Left ventricle myocardium inferior (tissue), 1 donor: ENCODE measurements around the gene DOHH. TPM values are rescaled to one million over a fixed set of nuclear protein-coding genes. Genes with fewer than 3 reads are reported as not detected.

Experiments used
- DNase-seq: peaks from one replicate; pipeline ENCODE4 v3.0.0-alpha.2; 2020
- H3K27ac ChIP-seq: fragments of 200-600 bp; replicated peaks from 2 replicates; pipeline ENCODE4 v1.8.0; 2021
- H3K27me3 ChIP-seq: fragments of 200-600 bp; 2 replicates; pipeline ENCODE4 v1.8.0; 2021; ENCODE audit warnings: low read depth
- H3K36me3 ChIP-seq: fragments of 200-600 bp; 2 replicates; pipeline ENCODE4 v1.8.0; 2021
- H3K4me1 ChIP-seq: fragments of 200-600 bp; 2 replicates; pipeline ENCODE4 v1.8.0; 2021
- H3K4me3 ChIP-seq: fragments of 200-600 bp; 2 replicates; pipeline ENCODE4 v1.8.0; 2021; ENCODE audit warnings: mild to moderate bottlenecking, moderate library complexity
- H3K9me3 ChIP-seq: fragments of 200-600 bp; replicated peaks from 2 replicates; pipeline ENCODE4 v1.8.0; 2021
- intact Hi-C: fragments of 100-400 bp; cut with micrococcal nuclease; formaldehyde crosslinking; loops from one replicate; pipeline ENCODE4 v1.11.0; 2022
- total RNA-seq: library from RNA; stranded (reverse); fragmentation: NEBNext Ultra II Directional; extraction: Animal tissue kit (Norgen Biotek cat#: 25700); gene quantifications from one replicate; pipeline ENCODE4 v1.2.1, GENCODE V29; 2021
- TF ChIP-seq, protein P1 (sequence below): fragments of 200-600 bp; IDR thresholded peaks from 2 replicates; pipeline ENCODE4 v1.8.0; 2021; ENCODE audit warnings: antibody characterized with exemption, mild to moderate bottlenecking, borderline replicate concordance
- donor health status: DM: no; HTN: yes; CAD: no; lungs with severe emphysema.

DOHH gene
- total RNA-seq, 1 donor from 2014 or later: 11.1 TPM

DNA sequence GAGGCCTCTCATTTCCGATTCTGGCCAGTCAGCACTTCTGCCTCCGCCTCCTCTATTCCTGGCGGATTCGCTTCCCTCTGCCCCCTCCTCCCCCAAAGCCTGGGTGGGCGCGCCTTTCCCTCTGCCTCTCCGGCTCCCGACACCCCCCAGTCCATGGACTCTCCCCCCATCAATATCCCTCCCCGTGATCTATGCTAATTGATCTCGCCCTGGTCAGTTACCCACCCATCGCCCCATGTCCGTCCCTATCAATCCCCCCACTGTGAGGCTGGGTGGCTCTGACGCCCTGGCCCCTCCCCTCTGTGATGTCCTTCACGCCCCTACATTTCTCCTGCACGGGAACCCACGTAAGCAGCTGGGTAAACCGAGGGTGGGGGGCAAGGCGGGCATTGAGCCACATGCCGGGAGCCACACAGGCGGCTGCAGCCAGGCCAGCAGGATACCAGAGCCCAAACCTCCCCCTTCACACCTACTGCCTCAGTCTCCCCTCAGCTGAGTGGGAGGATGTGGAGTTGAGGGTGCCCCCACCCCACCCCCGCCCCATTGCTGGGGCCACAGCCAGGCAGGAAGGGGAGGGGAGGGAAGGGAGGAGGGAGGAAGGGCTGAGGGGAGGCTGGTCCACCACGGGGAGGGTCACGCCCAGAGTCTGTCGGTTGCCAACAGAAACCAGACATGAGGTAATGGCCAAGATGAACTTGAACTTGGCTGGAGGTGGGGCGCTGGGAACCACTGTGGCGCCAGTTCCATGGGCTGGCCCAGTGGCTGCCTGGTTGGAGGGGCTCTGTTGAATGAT, 41.2 kb downstream of the DOHH start:
- TF ChIP-seq, protein P1, sequence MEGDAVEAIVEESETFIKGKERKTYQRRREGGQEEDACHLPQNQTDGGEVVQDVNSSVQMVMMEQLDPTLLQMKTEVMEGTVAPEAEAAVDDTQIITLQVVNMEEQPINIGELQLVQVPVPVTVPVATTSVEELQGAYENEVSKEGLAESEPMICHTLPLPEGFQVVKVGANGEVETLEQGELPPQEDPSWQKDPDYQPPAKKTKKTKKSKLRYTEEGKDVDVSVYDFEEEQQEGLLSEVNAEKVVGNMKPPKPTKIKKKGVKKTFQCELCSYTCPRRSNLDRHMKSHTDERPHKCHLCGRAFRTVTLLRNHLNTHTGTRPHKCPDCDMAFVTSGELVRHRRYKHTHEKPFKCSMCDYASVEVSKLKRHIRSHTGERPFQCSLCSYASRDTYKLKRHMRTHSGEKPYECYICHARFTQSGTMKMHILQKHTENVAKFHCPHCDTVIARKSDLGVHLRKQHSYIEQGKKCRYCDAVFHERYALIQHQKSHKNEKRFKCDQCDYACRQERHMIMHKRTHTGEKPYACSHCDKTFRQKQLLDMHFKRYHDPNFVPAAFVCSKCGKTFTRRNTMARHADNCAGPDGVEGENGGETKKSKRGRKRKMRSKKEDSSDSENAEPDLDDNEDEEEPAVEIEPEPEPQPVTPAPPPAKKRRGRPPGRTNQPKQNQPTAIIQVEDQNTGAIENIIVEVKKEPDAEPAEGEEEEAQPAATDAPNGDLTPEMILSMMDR: no peak
- DNase-seq: peak; percentile 91
- Histone ChIP-seq H3K4me1 (peaks cover 49% of the 10 kb centered on the region), H3K4me3 (peak overlapping the region; percentile 44), H3K27me3 (no peaks in the 10 kb centered on the region), H3K27ac (peak overlapping the region; percentile 90), H3K9me3 (no peaks in the 10 kb centered on the region), H3K36me3 (peaks cover 62% of the 10 kb centered on the region)
- intact Hi-C loops: no loop called here

DNA sequence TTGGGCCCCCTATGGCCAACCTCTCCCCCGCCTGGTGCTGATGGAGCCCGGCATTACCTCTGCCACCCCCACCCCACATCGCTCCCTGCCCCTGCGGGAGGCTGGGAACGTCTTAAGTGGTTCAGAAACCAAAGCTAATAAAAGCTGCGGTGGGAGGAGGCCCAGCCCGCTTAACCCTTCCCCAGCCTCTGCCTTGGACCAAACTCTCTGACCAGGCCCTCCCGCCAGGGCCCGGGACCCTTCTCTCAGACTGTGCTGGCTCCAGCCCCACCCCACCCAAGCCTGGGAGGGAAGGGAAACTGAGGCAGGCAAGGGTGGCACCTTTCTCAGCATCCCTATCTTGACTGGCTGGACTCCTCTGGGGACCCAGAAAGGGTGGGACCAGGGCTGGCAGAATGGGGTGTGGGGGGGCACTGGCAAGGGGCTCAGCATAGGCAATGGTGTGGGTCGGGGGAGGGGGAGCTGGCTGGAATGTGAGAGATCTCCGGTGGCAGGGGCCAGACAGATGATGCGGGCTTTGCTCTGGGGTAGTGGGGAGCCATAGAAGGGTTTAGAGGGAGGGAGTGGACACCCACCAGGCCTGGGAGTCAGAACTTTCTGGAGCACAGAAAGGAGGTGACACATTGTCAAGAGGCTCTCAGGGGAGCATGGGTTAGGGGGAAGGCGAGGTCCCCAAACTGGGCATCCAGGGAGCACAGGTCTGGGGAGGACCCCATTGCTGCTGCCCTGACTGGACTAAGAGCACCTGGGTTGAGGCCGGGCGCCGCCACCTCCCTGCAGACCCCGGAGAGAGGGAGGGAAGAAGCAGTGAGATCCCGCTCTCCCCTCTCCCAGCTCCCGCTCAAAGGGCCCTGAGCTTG, 42.0 kb downstream of the DOHH start:
- intact Hi-C loops: no loop called here
- DNase-seq: no peak
- TF ChIP-seq, protein P1: no peak
- Histone ChIP-seq H3K27ac (peak overlapping the region; percentile 90), H3K27me3 (no peaks in the 10 kb centered on the region), H3K9me3 (no peaks in the 10 kb centered on the region), H3K36me3 (peaks cover 62% of the 10 kb centered on the region), H3K4me3 (peak overlapping the region; percentile 44), H3K4me1 (peaks cover 44% of the 10 kb centered on the region)

DNA sequence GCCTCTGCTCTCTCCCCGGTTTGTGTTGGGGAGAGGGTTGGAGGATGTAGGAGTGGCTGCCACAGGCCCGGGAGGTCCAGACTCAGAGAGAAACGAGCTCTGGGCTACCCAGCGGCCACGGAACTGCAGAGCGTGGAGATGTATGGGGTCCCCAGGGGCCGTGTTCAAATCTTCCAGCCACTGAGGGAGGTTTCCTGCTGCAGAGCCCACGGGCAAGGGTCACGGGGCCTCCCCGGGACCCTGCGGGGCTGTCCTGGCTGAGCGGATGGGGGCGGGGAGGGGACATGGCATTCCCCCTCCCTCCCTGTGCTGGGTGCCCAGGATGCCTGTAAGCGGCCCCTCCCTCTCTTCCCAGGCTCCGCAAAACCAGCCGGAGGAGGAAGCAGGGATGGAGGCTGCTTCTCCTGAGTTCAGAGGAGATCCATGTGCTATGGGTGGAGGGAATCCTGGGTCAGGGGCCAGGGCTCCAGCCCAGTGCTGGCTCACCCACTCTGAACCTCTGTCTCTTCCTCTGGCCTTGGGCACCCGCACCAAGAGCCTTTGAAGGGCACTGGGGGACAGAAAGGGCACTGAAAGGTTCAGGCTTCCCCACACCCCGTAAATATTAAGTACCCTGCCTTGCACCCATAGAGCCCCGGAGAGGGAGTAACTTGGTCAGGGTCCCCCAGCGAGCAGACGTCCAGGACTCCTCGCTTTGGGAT, 42.8 kb downstream of the DOHH start:
- Histone ChIP-seq H3K4me3 (no peak overlapping the region), H3K36me3 (peaks cover 62% of the 10 kb centered on the region), H3K9me3 (no peaks in the 10 kb centered on the region), H3K27me3 (no peaks in the 10 kb centered on the region), H3K4me1 (peaks cover 44% of the 10 kb centered on the region), H3K27ac (peak overlapping the region; percentile 90)
- intact Hi-C loops: no loop called here
- TF ChIP-seq, protein P1: no peak
- peak; percentile 33 for DNase-seq

DNA sequence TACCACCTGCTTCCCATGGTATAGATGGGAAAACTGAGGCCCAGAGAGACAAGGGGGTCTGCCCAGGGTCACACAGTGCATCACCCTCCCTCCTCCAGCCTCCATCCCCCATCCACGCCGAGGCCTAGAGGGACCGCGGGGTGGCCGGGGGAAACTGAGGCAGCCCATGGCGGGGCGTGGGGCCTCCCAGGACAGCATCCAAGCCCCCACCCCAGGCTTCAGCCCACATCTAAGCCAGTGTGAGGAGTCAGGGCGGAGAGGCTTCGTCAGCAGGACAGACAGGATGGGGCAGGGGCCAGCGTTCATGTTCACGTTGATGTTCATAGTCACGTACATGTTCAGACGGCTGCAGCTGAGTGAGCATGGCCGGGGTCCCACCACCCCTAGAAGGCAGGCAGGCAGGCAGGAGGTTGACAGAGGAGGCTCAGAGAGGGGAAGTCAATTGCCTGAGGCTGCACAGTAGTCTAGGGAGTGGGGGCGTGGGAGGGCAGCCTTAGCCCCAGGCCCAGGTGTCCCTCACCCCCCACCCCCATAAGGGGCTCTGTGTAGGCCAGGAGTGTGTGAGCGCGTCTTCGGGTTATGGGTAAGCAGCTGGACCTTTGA, 43.4 kb downstream of the DOHH start:
- Histone ChIP-seq H3K36me3 (peaks cover 64% of the 10 kb centered on the region), H3K27ac (peak overlapping the region; percentile 90), H3K27me3 (no peaks in the 10 kb centered on the region), H3K9me3 (no peaks in the 10 kb centered on the region), H3K4me3 (no peak overlapping the region), H3K4me1 (peaks cover 44% of the 10 kb centered on the region)
- intact Hi-C loops: no loop called here
- TF ChIP-seq, protein P1: no peak
- no peak for DNase-seq
